ENCODE measurements around the gene ADH4.

- TF ChIP-seq CTCF (conservative IDR thresholded peaks at IDR 0.05 in 1 of 2, IDR thresholded peaks at IDR 0.05 in 1 of 2; ENCODE audit: extremely low read depth in 1 of 2, insufficient read depth in 1 of 2, low read depth in 1 of 2, low read length in 2 of 2) (no peak), EZH2 (IDR thresholded peaks at IDR 0.05; ENCODE audit: borderline replicate concordance, low read length) (no peak)
These were observed 41.9 kb upstream of the ADH4 start for GRCh38 chr4:99186029-99186428.

All from mammary epithelial cell (primary cell).